Thoracic aorta (tissue), 2 donors: ENCODE measurements around the gene AP5Z1. TPM values are rescaled to one million over a fixed set of nuclear protein-coding genes. Genes with fewer than 3 reads are reported as not detected.

ENCODE experiments used
- ATAC-seq: fragments of 150-250 bp; one replicate; pipeline ENCODE4 v1.8.0; 2017; ENCODE audit warnings: low read depth; ENCODE audit not compliant: insufficient number of reproducible peaks, low FRiP score
- DNase-seq: peaks from one replicate; pipeline ENCODE4 v3.0.0-alpha.2; 2020; ENCODE audit warnings: low spot score
- H3K27ac ChIP-seq, 2 donors: fragments of 200-600 bp; sonication (generic); 1 replicate in 1 of 2; 2 replicates in 1 of 2; pipeline ENCODE4 v1.5.1; 2016; ENCODE audit warnings: mild to moderate bottlenecking in 2 of 2, moderate library complexity in 2 of 2
- H3K27me3 ChIP-seq: fragments of 200-600 bp; sonication (generic); replicated peaks from 2 replicates; pipeline ENCODE4 v1.6.0; 2016; ENCODE audit warnings: mild to moderate bottlenecking; ENCODE audit not compliant: insufficient read depth
- H3K36me3 ChIP-seq: fragments of 200-600 bp; sonication (generic); one replicate; pipeline ENCODE4 v1.5.1; 2016
- H3K4me1 ChIP-seq, 2 donors: fragments of 200-600 bp; sonication (generic); 1 replicate in 1 of 2; 2 replicates in 1 of 2; pipeline versions ENCODE4 v1.5.1 to v1.6.0; 2016; ENCODE audit warnings: low read depth in 2 of 2, mild to moderate bottlenecking in 1 of 2; ENCODE audit not compliant: control insufficient read depth in 1 of 2
- H3K4me3 ChIP-seq: fragments of 200-600 bp; sonication (generic); 2 replicates; pipeline ENCODE4 v1.5.1; 2016; ENCODE audit warnings: mild to moderate bottlenecking
- H3K9me3 ChIP-seq: fragments of 200-600 bp; sonication (generic); 2 replicates; pipeline ENCODE4 v1.5.1; 2016
- total RNA-seq, 2 donors: library from RNA; depleted of rRNA; stranded (reverse); fragments of >200 nt; gene quantifications; one replicate each; pipeline versions ENCODE4 v1.1.0 to v1.2.3, GENCODE V29; 2016
- TF ChIP-seq, protein P1 (sequence below): fragments of 200-600 bp; sonication (generic); IDR thresholded peaks from one replicate; pipeline ENCODE4 v1.5.1; 2019; ENCODE audit warnings: antibody characterized with exemption

Gene AP5Z1
- total RNA-seq, 2 donors from 2014 or later = 40.3 to 42.0 TPM

DNA sequence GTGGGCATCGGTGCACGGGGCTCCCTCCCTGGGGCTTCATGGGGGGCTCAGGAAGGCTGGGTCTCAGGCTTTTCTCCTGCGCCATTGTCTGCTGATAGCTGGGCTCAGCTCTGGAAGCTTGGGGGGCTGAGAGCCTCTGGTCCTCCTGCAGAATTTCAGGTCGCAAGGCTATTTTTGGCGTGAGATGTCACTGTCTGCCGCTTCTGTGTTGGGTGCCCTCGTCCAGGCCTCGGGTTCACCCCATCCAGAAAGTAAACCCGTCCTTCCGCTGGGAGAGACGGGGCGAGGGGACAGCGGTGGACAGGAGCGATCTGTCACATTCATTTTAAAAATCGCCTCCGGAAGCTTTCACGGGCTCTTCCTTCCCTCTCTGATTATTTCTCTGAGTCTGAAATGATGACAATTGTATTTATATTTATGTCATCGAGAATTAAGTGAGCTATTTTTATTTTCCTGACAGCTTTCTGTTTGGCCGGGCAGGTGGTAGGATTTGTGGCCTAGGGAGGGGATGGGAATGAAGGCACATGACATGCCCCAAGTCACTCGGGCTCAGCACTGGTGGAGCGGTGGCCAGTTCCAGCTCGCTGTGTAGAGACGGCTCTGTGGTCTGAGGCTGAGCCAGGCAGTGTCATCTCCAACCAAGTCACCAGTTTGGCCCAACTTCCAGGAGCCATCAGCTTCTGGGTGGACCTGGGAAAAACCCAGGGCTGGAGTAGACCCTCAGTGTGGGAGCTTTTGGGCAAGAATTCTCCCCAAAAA is 40.7 kb upstream of the AP5Z1 start:
- peaks cover 7 to 35% of the 10 kb centered on the region in 2 donors for H3K4me1 ChIP-seq
- H3K9me3 ChIP-seq = no peaks in the 10 kb centered on the region
- no peak overlapping the region for H3K27ac ChIP-seq
- TF ChIP-seq, protein P1, sequence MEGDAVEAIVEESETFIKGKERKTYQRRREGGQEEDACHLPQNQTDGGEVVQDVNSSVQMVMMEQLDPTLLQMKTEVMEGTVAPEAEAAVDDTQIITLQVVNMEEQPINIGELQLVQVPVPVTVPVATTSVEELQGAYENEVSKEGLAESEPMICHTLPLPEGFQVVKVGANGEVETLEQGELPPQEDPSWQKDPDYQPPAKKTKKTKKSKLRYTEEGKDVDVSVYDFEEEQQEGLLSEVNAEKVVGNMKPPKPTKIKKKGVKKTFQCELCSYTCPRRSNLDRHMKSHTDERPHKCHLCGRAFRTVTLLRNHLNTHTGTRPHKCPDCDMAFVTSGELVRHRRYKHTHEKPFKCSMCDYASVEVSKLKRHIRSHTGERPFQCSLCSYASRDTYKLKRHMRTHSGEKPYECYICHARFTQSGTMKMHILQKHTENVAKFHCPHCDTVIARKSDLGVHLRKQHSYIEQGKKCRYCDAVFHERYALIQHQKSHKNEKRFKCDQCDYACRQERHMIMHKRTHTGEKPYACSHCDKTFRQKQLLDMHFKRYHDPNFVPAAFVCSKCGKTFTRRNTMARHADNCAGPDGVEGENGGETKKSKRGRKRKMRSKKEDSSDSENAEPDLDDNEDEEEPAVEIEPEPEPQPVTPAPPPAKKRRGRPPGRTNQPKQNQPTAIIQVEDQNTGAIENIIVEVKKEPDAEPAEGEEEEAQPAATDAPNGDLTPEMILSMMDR = no peak
- ATAC-seq = no peak
- H3K36me3 ChIP-seq = no peaks in the 10 kb centered on the region
- H3K4me3 ChIP-seq = no peak overlapping the region
- DNase-seq = no peak
- no peaks in the 10 kb centered on the region for H3K27me3 ChIP-seq

DNA sequence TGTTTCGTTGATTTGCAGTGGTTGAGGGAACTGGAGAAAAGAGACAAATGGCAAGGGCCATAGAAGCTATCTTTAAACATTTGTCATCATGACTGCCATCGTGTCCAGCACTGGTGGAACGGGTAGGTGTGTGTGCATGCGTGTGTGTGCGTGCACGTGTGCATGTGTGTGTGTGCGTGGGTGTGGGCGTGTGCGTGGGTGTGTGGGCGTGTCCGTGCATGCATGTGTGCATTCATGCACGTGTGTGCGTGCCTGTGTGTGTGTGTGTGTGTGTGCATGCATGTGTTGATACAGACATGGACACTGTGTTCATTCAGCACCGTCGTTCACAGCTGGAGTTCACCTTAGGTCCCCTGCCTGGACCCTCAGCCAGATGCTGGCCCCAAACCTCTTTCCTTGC is 38.1 kb upstream of the AP5Z1 start:
- DNase-seq (no peak), ATAC-seq (no peak)
- H3K9me3 ChIP-seq = no peaks in the 10 kb centered on the region
- no peaks in the 10 kb centered on the region for H3K27me3 ChIP-seq
- no peaks in the 10 kb centered on the region for H3K36me3 ChIP-seq
- no peak overlapping the region for H3K4me3 ChIP-seq
- no peak overlapping the region for H3K27ac ChIP-seq
- TF ChIP-seq, protein P1 = no peak
- peaks cover 8 to 22% of the 10 kb centered on the region in 2 donors for H3K4me1 ChIP-seq

DNA sequence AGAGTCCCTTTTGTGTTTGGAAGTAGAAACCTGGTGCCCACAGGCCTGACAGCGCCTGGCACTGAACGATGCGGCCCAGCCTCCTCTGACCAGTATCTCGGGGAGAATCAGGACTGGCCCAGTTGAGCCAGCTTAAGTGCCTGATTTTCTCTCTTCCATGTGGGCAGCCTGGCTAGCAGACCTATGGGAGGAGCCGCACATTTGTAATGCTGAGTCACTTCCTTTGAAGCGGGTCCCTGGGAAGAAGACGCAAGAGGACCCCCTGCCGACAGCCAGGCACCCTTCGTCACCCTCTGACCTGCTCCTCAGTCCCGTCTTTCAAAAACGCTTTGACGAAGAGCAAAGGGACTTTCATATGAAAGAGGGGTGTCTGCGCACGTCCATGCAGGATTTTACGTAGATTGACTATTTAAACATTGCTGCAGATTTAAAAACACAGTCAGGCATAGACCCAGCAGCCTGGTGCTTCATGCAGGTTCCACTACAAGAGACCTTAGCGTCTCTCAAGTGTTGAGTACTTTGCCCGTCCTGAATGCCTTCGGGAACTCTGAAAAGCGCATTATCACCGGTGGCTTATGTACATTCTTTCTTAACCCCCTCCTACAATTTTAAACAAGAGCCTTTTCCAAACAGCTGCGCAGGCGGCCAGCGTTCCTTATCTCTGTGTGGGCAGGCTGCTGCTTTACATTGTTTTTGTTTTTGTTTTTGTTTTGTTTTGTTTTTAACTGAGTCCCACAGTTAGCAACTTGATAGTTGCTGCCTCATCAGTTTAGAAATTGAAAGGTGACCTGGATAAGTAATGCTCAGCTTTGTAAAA is 36.5 kb upstream of the AP5Z1 start:
- Histone ChIP-seq H3K36me3 (peaks cover 3% of the 10 kb centered on the region), H3K27ac (peak overlapping the region; percentile 67 to 69), H3K4me3 (peak overlapping the region; percentile 56), H3K4me1 (peaks cover 8 to 26% of the 10 kb centered on the region in 2 donors), H3K27me3 (no peaks in the 10 kb centered on the region), H3K9me3 (no peaks in the 10 kb centered on the region)
- TF ChIP-seq, protein P1 = no peak
- ATAC-seq = peak; percentile 58
- DNase-seq = peak; percentile 33

DNA sequence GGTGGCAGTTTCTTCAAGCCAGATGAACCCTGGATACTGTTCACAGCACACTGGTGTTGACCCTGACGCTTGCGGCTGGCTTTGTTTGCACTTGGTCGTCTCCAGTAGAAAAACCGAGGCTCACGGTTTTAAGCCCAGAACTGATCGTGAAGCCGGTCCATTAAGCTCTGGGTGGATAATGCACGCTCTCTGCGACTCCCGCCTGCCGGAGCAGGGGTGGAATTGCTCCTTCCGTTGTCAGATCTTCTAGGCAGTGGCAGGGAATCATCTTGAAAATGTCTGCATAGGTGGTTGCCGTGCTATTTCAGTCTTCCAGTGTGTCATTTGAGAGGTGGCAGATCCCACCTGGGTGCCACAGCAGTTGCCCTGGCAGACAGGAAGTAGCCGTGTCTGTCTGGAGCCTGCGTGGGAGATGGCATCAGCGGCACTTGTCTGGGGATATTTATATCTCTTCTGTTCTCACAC is 35.9 kb upstream of the AP5Z1 start:
- TF ChIP-seq, protein P1 = peak; percentile 69
- Histone ChIP-seq H3K27ac (peak overlapping the region; percentile 67 to 69), H3K4me1 (peaks cover 13 to 33% of the 10 kb centered on the region in 2 donors), H3K27me3 (no peaks in the 10 kb centered on the region), H3K36me3 (peaks cover 3% of the 10 kb centered on the region), H3K4me3 (peak overlapping the region; percentile 56), H3K9me3 (no peaks in the 10 kb centered on the region)
- ATAC-seq (peak; percentile 13), DNase-seq (no peak)

DNA sequence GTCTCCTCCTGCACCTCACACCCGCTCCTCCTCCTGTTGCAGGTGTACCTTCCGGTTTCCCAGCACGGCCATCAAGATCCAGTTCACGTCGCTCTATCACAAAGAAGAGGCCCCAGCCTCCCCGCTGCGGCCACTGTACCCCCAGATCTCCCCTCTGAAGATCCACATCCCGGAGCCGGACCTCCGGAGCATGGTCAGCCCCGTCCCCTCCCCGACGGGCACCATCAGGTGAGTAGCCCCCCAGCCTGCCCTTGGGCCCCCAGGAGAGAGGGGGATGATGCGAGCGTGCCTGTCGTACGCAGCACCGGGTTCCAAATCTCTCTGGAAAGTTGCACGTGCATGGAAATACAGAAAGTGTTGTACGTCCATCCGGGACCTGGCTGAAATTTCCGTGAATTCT is 34.6 kb upstream of the AP5Z1 start:
- TF ChIP-seq, protein P1 = no peak
- no peak for DNase-seq
- no peaks in the 10 kb centered on the region for H3K9me3 ChIP-seq
- H3K27me3 ChIP-seq = no peaks in the 10 kb centered on the region
- H3K27ac ChIP-seq = no peak overlapping the region
- no peak overlapping the region for H3K4me3 ChIP-seq
- ATAC-seq = no peak
- H3K36me3 ChIP-seq = peaks cover 3% of the 10 kb centered on the region
- peaks cover 19 to 40% of the 10 kb centered on the region in 2 donors for H3K4me1 ChIP-seq
